ENCODE results near the gene BRD2.

DNA sequence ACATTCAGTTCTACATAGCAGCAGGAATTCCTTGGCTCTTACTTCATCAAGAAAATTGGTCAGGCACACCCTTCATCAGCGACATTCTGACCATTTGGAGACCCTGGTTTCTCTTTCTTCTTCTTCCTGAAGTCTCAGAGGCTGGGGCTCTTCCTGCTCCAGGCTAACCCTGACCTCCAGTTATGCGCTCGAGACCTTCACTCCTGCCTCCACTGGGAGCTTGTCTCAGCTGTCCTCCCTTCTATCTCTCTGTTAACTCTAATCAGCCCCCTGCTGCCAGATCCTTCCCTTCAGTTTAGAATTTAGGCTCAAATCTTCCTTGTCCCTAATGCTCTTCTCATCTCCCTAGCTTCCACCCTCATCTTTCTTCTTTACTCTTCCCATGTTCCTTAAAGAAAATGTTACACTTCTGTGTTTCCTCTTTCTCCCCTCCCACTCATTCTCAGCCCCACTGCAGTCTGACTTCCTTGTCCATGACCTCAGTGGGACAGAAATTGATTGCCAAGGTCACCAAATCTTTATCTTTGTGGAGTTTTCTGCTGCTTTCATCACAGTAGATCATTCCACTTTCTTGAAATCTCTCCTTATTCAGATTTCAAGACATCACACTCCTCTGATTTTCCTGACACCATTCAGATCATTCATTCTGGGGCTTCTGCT lies 49.4 kb downstream of the BRD2 start:
- TF ChIP-seq POLR2A (IDR thresholded peaks at IDR 0.05) (no peak), EP300 (IDR thresholded peaks at IDR 0.05) (no peak), POLR2AphosphoS5 (IDR thresholded peaks at IDR 0.05) (no peak)
- TF ChIP-seq, protein P1, sequence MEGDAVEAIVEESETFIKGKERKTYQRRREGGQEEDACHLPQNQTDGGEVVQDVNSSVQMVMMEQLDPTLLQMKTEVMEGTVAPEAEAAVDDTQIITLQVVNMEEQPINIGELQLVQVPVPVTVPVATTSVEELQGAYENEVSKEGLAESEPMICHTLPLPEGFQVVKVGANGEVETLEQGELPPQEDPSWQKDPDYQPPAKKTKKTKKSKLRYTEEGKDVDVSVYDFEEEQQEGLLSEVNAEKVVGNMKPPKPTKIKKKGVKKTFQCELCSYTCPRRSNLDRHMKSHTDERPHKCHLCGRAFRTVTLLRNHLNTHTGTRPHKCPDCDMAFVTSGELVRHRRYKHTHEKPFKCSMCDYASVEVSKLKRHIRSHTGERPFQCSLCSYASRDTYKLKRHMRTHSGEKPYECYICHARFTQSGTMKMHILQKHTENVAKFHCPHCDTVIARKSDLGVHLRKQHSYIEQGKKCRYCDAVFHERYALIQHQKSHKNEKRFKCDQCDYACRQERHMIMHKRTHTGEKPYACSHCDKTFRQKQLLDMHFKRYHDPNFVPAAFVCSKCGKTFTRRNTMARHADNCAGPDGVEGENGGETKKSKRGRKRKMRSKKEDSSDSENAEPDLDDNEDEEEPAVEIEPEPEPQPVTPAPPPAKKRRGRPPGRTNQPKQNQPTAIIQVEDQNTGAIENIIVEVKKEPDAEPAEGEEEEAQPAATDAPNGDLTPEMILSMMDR (IDR thresholded peaks at IDR 0.05) = no peak

Measured in upper lobe of left lung (tissue), 4 donors.